Omental fat pad (tissue), 4 donors: ENCODE results near the gene SERPINB6. TPM values are rescaled to one million over a fixed set of nuclear protein-coding genes. Genes with fewer than 3 reads are reported as not detected.

Experiments
- ATAC-seq: fragments of 150-250 bp; one replicate; pipeline ENCODE4 v1.9.1; 2016; ENCODE audit warnings: mild to moderate bottlenecking, moderate library complexity; ENCODE audit not compliant: low FRiP score
- DNase-seq: peaks from one replicate; pipeline ENCODE4 v3.0.0-alpha.2; 2019; ENCODE audit warnings: low spot score
- CTCF ChIP-seq, 3 donors: fragments of 450-650 bp; IDR thresholded peaks; one replicate each; pipeline ENCODE4 v1.5.1; 2016 to 2017; ENCODE audit warnings: antibody characterized with exemption in 3 of 3, mild to moderate bottlenecking in 3 of 3, moderate library complexity in 2 of 3
- total RNA-seq, 4 donors: library from RNA; depleted of rRNA; stranded (reverse); fragments of >200 nt; gene quantifications; one replicate each; pipeline ENCODE4 v1.1.0, GENCODE V29; 2016

The SERPINB6 gene
- total RNA-seq, 4 donors from 2014 or later, result 134 to 197 (median 158) TPM

GRCh38 chr6:2940851-2941250, 30.5 kb downstream of the SERPINB6 start:
- TF ChIP-seq CTCF (IDR thresholded peaks at IDR 0.05), result no peak
- DNase-seq (no peak), ATAC-seq (no peak)

GRCh38 chr6:2940010-2940850, 31.1 kb downstream of the SERPINB6 start:
- no peak for DNase-seq
- TF ChIP-seq CTCF (IDR thresholded peaks at IDR 0.05), result no peak
- no peak for ATAC-seq

- no peak for TF ChIP-seq CTCF (IDR thresholded peaks at IDR 0.05)
- no peak for DNase-seq
- ATAC-seq, result no peak
Observed at GRCh38 chr6:2939315-2940009, 31.9 kb downstream of the SERPINB6 start.

GRCh38 chr6:2938632-2939083, 32.7 kb downstream of the SERPINB6 start:
- DNase-seq (no peak), ATAC-seq (no peak)
- no peak for TF ChIP-seq CTCF (IDR thresholded peaks at IDR 0.05)

GRCh38 chr6:2938004-2938631, 33.2 kb downstream of the SERPINB6 start:
- ATAC-seq (no peak), DNase-seq (no peak)
- TF ChIP-seq CTCF (IDR thresholded peaks at IDR 0.05), result no peak

- no peak for DNase-seq
- no peak for ATAC-seq
- TF ChIP-seq CTCF (IDR thresholded peaks at IDR 0.05), result no peak
Observed at GRCh38 chr6:2937627-2938003, 33.8 kb downstream of the SERPINB6 start.
